Loucy (cell line): Measurements from ENCODE around the gene FAM222A.

Source experiments
- H2AFZ ChIP-seq: fragments of 200-600 bp; sonication (generic); 2 replicates; pipeline ENCODE4 v1.6.0; 2016; ENCODE audit warnings: antibody characterized with exemption, mild to moderate bottlenecking, low read length, moderate library complexity
- H3F3A ChIP-seq: fragments of 200-600 bp; 2 replicates; pipeline ENCODE4 v1.6.0; 2016; ENCODE audit warnings: antibody characterized with exemption, low read depth, mild to moderate bottlenecking
- H3K27me3 ChIP-seq: fragments of 200-600 bp; sonication (generic); 2 replicates; pipeline ENCODE4 v1.6.1; 2014; ENCODE audit warnings: low read length, mild to moderate bottlenecking; ENCODE audit not compliant: insufficient read depth, poor library complexity, severe bottlenecking
- H3K36me3 ChIP-seq: fragments of 200-600 bp; sonication (generic); 2 replicates; pipeline ENCODE4 v1.6.1; 2016; ENCODE audit warnings: low read length; ENCODE audit not compliant: insufficient read depth
- H3K4me1 ChIP-seq: fragments of 200-600 bp; sonication (generic); 2 replicates; pipeline ENCODE4 v1.5.1; 2014; ENCODE audit warnings: low read length, mild to moderate bottlenecking; ENCODE audit not compliant: insufficient read depth, poor library complexity, severe bottlenecking
- H3K4me2 ChIP-seq: fragments of 200-600 bp; sonication (generic); 2 replicates; pipeline ENCODE4 v1.6.0; 2014; ENCODE audit warnings: antibody characterized with exemption, low read length, low read depth, mild to moderate bottlenecking; ENCODE audit not compliant: poor library complexity, severe bottlenecking
- H3K4me3 ChIP-seq: fragments of 200-600 bp; sonication (generic); 2 replicates; pipeline ENCODE4 v1.5.1; 2014; ENCODE audit warnings: low read length, mild to moderate bottlenecking, mixed read lengths; ENCODE audit not compliant: poor library complexity, severe bottlenecking
- H3K79me2 ChIP-seq: fragments of 200-600 bp; sonication (generic); 2 replicates; pipeline ENCODE4 v1.6.1; 2014; ENCODE audit warnings: low read length; ENCODE audit not compliant: insufficient read depth
- H3K9ac ChIP-seq: fragments of 200-600 bp; sonication (generic); 2 replicates; pipeline ENCODE4 v1.6.0; 2014; ENCODE audit warnings: mild to moderate bottlenecking, low read depth, low read length, moderate library complexity; ENCODE audit not compliant: poor library complexity, severe bottlenecking
- H3K9me2 ChIP-seq: fragments of 200-600 bp; sonication (generic); replicated peaks from 2 replicates; pipeline ENCODE4 v1.6.1; 2016; ENCODE audit warnings: low read depth, low read length, mixed read lengths
- H3K9me3 ChIP-seq: fragments of 200-600 bp; sonication (generic); 2 replicates; pipeline ENCODE4 v1.6.1; 2014; ENCODE audit warnings: mild to moderate bottlenecking, antibody characterized with exemption, low read length, low read depth; ENCODE audit not compliant: insufficient read depth
- H4K20me1 ChIP-seq: fragments of 200-600 bp; sonication (generic); 2 replicates; pipeline ENCODE4 v1.6.0; 2014; ENCODE audit warnings: antibody characterized with exemption, low read length, mild to moderate bottlenecking; ENCODE audit not compliant: insufficient read depth, poor library complexity, severe bottlenecking
- EZH2phosphoT487 ChIP-seq: fragments of 200-600 bp; IDR thresholded peaks from 2 replicates; pipeline ENCODE4 v1.6.1; 2018; ENCODE audit warnings: antibody characterized with exemption, mild to moderate bottlenecking, moderate library complexity, borderline replicate concordance
- TF ChIP-seq, protein P1 (sequence below): fragments of 200-600 bp; sonication (generic); conservative IDR thresholded peaks from 2 replicates; pipeline ENCODE4 v1.5.1; 2014; ENCODE audit warnings: mild to moderate bottlenecking, antibody characterized with exemption, low read length

Gene FAM222A

GRCh38 chr12:109678719-109679118 is 34.9 kb upstream of the FAM222A start:
- Histone ChIP-seq H3K79me2 (no peaks in the 10 kb centered on the region), H3K9me3 (no peaks in the 10 kb centered on the region), H3K4me1 (no peaks in the 10 kb centered on the region), H3K9ac (no peak overlapping the region), H3F3A (no peaks in the 10 kb centered on the region), H3K4me2 (no peak overlapping the region), H2AFZ (no peak overlapping the region), H4K20me1 (no peaks in the 10 kb centered on the region), H3K9me2 (no peaks in the 10 kb centered on the region), H3K4me3 (no peak overlapping the region), H3K36me3 (no peaks in the 10 kb centered on the region), H3K27me3 (no peaks in the 10 kb centered on the region)
- TF ChIP-seq EZH2phosphoT487: no peak
- TF ChIP-seq, protein P1, sequence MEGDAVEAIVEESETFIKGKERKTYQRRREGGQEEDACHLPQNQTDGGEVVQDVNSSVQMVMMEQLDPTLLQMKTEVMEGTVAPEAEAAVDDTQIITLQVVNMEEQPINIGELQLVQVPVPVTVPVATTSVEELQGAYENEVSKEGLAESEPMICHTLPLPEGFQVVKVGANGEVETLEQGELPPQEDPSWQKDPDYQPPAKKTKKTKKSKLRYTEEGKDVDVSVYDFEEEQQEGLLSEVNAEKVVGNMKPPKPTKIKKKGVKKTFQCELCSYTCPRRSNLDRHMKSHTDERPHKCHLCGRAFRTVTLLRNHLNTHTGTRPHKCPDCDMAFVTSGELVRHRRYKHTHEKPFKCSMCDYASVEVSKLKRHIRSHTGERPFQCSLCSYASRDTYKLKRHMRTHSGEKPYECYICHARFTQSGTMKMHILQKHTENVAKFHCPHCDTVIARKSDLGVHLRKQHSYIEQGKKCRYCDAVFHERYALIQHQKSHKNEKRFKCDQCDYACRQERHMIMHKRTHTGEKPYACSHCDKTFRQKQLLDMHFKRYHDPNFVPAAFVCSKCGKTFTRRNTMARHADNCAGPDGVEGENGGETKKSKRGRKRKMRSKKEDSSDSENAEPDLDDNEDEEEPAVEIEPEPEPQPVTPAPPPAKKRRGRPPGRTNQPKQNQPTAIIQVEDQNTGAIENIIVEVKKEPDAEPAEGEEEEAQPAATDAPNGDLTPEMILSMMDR: no peak

GRCh38 chr12:109679501-109680263 is 33.9 kb upstream of the FAM222A start:
- H3K9me2 ChIP-seq: no peaks in the 10 kb centered on the region
- no peak overlapping the region for H3K4me3 ChIP-seq
- no peak overlapping the region for H3K9ac ChIP-seq
- H3K4me2 ChIP-seq: no peak overlapping the region
- no peaks in the 10 kb centered on the region for H4K20me1 ChIP-seq
- H3K9me3 ChIP-seq: no peaks in the 10 kb centered on the region
- no peaks in the 10 kb centered on the region for H3K79me2 ChIP-seq
- no peaks in the 10 kb centered on the region for H3K27me3 ChIP-seq
- TF ChIP-seq EZH2phosphoT487: no peak
- TF ChIP-seq, protein P1: no peak
- H3F3A ChIP-seq: no peaks in the 10 kb centered on the region
- no peaks in the 10 kb centered on the region for H3K4me1 ChIP-seq
- H2AFZ ChIP-seq: no peak overlapping the region
- no peaks in the 10 kb centered on the region for H3K36me3 ChIP-seq

- TF ChIP-seq, protein P1: no peak
- TF ChIP-seq EZH2phosphoT487: no peak
Observed at GRCh38 chr12:109680264-109681005, 33.2 kb upstream of the FAM222A start.

More at GRCh38 chr12:109680264-109681005, 33.2 kb upstream of the FAM222A start:
- Histone ChIP-seq H3K9me2 (no peaks in the 10 kb centered on the region), H4K20me1 (no peaks in the 10 kb centered on the region), H3K9me3 (no peaks in the 10 kb centered on the region), H3K79me2 (no peaks in the 10 kb centered on the region), H3K4me3 (no peak overlapping the region), H2AFZ (no peak overlapping the region), H3F3A (no peaks in the 10 kb centered on the region), H3K4me2 (no peak overlapping the region), H3K9ac (no peak overlapping the region), H3K36me3 (no peaks in the 10 kb centered on the region), H3K27me3 (no peaks in the 10 kb centered on the region), H3K4me1 (no peaks in the 10 kb centered on the region)
